ENCODE results near the gene SYT2. TPM values are rescaled to one million over a fixed set of nuclear protein-coding genes. Genes with fewer than 3 reads are reported as not detected.
"Not testable (repeated sequence)": the region's sequence is repeated elsewhere in the genome, so short reads cannot be mapped to it uniquely, and the experiment has no call there.

SYT2 gene
- total and polyA plus RNA-seq, 2 experiments from 2014 or later, result 0.03 to 0.68 TPM

GRCh38 chr1:202553560-202554038, 156.7 kb downstream of the SYT2 start:
- Histone ChIP-seq H3K36me3 (peaks cover 11% of the 10 kb centered on the region), H3K9me3 (ENCODE audit: low read depth) (no peaks in the 10 kb centered on the region), H3K4me3 (no peak overlapping the region), H3K4me1 (ENCODE audit: low read depth) (peaks cover 23% of the 10 kb centered on the region), H3K27me3 (no peaks in the 10 kb centered on the region), H3K27ac (peak overlapping the region; percentile 80)
- peak in 1 of 2 donors; percentile 89 for DNase-seq (ENCODE audit: low read depth in 1 of 2, low spot score in 1 of 2)
- no peak for TF ChIP-seq CTCF (IDR thresholded peaks at IDR 0.05; ENCODE audit: low read depth, low read length)

- not testable (repeated sequence) for H3K4me3 ChIP-seq; H3K9me3 ChIP-seq (ENCODE audit: low read depth); H3K27me3 ChIP-seq; DNase-seq (ENCODE audit: low read depth in 1 of 2, low spot score in 1 of 2)
- peak overlapping the region; percentile 80 for H3K27ac ChIP-seq
- peaks cover 23% of the 10 kb centered on the region for H3K4me1 ChIP-seq (ENCODE audit: low read depth)
- H3K36me3 ChIP-seq, result peaks cover 11% of the 10 kb centered on the region
Observed at GRCh38 chr1:202553078-202553477, 157.2 kb downstream of the SYT2 start.

- not testable (repeated sequence) for H3K27me3 ChIP-seq; DNase-seq (ENCODE audit: low read depth in 1 of 2, low spot score in 1 of 2); H3K4me3 ChIP-seq; H3K9me3 ChIP-seq (ENCODE audit: low read depth)
- peak overlapping the region; percentile 80 for H3K27ac ChIP-seq
- H3K4me1 ChIP-seq (ENCODE audit: low read depth), result peaks cover 26% of the 10 kb centered on the region
- peaks cover 11% of the 10 kb centered on the region for H3K36me3 ChIP-seq
Observed at GRCh38 chr1:202552615-202553014, 157.6 kb downstream of the SYT2 start.

GRCh38 chr1:202551683-202552082, 158.6 kb downstream of the SYT2 start:
- Histone ChIP-seq H3K4me1 (ENCODE audit: low read depth) (peaks cover 35% of the 10 kb centered on the region), H3K27me3 (no peaks in the 10 kb centered on the region), H3K36me3 (peaks cover 8% of the 10 kb centered on the region), H3K27ac (peak overlapping the region; percentile 69), H3K4me3 (no peak overlapping the region), H3K9me3 (ENCODE audit: low read depth) (no peaks in the 10 kb centered on the region)
- peak in 1 of 2 donors; percentile 29 for DNase-seq (ENCODE audit: low read depth in 1 of 2, low spot score in 1 of 2)
- TF ChIP-seq CTCF (IDR thresholded peaks at IDR 0.05; ENCODE audit: low read depth, low read length), result no peak

GRCh38 chr1:202550088-202550487, 160.2 kb downstream of the SYT2 start:
- H3K27me3 ChIP-seq; H3K4me3 ChIP-seq; DNase-seq (ENCODE audit: low read depth in 1 of 2, low spot score in 1 of 2); H3K36me3 ChIP-seq; H3K9me3 ChIP-seq (ENCODE audit: low read depth): not testable (repeated sequence)
- Histone ChIP-seq H3K27ac (peak overlapping the region; percentile 54), H3K4me1 (ENCODE audit: low read depth) (peaks cover 42% of the 10 kb centered on the region)

GRCh38 chr1:202547215-202547614, 163.0 kb downstream of the SYT2 start:
- no peak for TF ChIP-seq CTCF (IDR thresholded peaks at IDR 0.05; ENCODE audit: low read depth, low read length)
- Histone ChIP-seq H3K4me3 (no peak overlapping the region), H3K4me1 (ENCODE audit: low read depth) (peaks cover 36% of the 10 kb centered on the region), H3K36me3 (peaks cover under 1% of the 10 kb centered on the region), H3K27ac (peak overlapping the region; percentile 72), H3K9me3 (ENCODE audit: low read depth) (no peaks in the 10 kb centered on the region), H3K27me3 (no peaks in the 10 kb centered on the region)
- DNase-seq (ENCODE audit: low read depth in 1 of 2, low spot score in 1 of 2), result no peak

- not testable (repeated sequence) for H3K4me3 ChIP-seq; H3K9me3 ChIP-seq (ENCODE audit: low read depth); H3K27me3 ChIP-seq; H3K36me3 ChIP-seq
- peak in 1 of 2 donors; percentile 51 for DNase-seq (ENCODE audit: low read depth in 1 of 2, low spot score in 1 of 2)
- peaks cover 33% of the 10 kb centered on the region for H3K4me1 ChIP-seq (ENCODE audit: low read depth)
- H3K27ac ChIP-seq, result peak overlapping the region; percentile 72
Observed at GRCh38 chr1:202546796-202547195, 163.5 kb downstream of the SYT2 start.

- H3K4me3 ChIP-seq; H3K9me3 ChIP-seq (ENCODE audit: low read depth); H3K27me3 ChIP-seq; DNase-seq (ENCODE audit: low read depth in 1 of 2, low spot score in 1 of 2); H3K36me3 ChIP-seq: not testable (repeated sequence)
- peak overlapping the region; percentile 2 for H3K27ac ChIP-seq
- peaks cover 32% of the 10 kb centered on the region for H3K4me1 ChIP-seq (ENCODE audit: low read depth)
Observed at GRCh38 chr1:202546377-202546776, 163.9 kb downstream of the SYT2 start.

GRCh38 chr1:202545647-202546303, 164.5 kb downstream of the SYT2 start:
- H3K4me1 ChIP-seq (ENCODE audit: low read depth), result peaks cover 31% of the 10 kb centered on the region
- not testable (repeated sequence) for H3K4me3 ChIP-seq; H3K9me3 ChIP-seq (ENCODE audit: low read depth); H3K27me3 ChIP-seq; H3K36me3 ChIP-seq; DNase-seq (ENCODE audit: low read depth in 1 of 2, low spot score in 1 of 2)
- H3K27ac ChIP-seq, result peak overlapping the region; percentile 2

- H3K4me3 ChIP-seq; H3K9me3 ChIP-seq (ENCODE audit: low read depth); H3K27ac ChIP-seq; H3K36me3 ChIP-seq; DNase-seq (ENCODE audit: low read depth in 1 of 2, low spot score in 1 of 2); H3K27me3 ChIP-seq: not testable (repeated sequence)
- H3K4me1 ChIP-seq (ENCODE audit: low read depth), result peaks cover 35% of the 10 kb centered on the region
Observed at GRCh38 chr1:202544766-202545449, 165.3 kb downstream of the SYT2 start.

GRCh38 chr1:202543537-202543936, 166.7 kb downstream of the SYT2 start:
- H3K9me3 ChIP-seq (ENCODE audit: low read depth); DNase-seq (ENCODE audit: low read depth in 1 of 2, low spot score in 1 of 2); H3K36me3 ChIP-seq; H3K4me3 ChIP-seq; H3K27me3 ChIP-seq: not testable (repeated sequence)
- peaks cover 48% of the 10 kb centered on the region for H3K4me1 ChIP-seq (ENCODE audit: low read depth)
- H3K27ac ChIP-seq, result peak overlapping the region; percentile 1
